ENCODE data around the gene FXYD1. TPM values are rescaled to one million over a fixed set of nuclear protein-coding genes. Genes with fewer than 3 reads are reported as not detected.

FXYD1 gene
- polyA plus RNA-seq, 2 of the 4 experiments (the other 2 are of a cell fraction): not detected

DNA sequence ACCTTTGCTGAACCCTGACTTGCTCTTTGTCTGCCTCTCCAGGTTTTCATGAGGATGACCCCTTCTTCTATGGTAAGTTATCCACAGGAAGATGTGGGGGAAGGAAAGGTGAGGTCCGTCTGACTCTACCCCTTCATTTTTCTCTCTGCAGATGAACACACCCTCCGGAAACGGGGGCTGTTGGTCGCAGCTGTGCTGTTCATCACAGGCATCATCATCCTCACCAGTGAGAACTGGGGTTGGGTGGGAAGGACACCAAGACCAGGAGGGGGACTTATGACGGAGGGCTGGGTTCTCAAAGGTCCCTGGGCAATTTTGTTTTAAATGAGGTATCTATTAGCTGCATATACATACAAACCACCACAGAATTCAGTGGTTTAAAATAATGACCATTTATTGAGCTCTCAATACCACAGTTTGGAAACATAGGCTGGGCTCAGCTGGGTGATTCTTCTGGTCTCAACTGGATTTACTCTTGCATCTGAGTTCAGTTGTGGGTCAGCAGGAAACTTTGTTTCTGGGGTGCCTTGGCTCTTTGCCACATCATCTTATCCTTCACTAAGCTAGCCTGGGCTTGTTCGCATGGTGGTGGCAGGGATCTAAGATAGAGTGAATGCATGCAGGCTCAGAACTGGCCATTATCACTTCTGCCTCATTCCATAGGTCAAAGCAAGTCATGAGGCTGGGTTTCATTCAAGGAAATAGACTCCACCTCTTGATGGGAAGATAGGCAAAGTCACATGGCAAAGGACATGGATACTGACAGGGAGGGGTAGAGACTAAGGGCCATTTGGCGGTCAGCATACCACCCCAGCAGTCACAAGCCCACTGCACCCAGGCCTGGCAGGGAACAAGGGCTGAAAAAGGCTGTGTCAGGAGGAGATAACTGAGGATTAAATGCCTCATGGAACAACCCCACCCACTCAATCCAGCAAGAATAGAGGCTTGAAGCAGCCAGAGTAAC lies 27.8 kb downstream of the FXYD1 start:
- CTCF ChIA-PET: interaction anchor here (0.6 to 1.7 kb wide), 5 partner anchors 8 to 92 kb away, joined by 3 to 8 read pairs (median 4); partner anchors contain the start of genes FXYD5 and LGI4
- Histone ChIP-seq H3K27ac (no peak overlapping the region), H3K4me1 (0 out of 3 replicates have a peak, but pooled peaks cover 3% of the 10 kb centered on the region), H3K9me3 (peaks cover 50% of the 10 kb centered on the region), H3K4me2 (no peak overlapping the region), H3K4me3 (no peak overlapping the region)
- FAIRE-seq (no peak), ATAC-seq (no peak), DNase-seq (ENCODE audit: low read depth in 1 of 2, low spot score in 1 of 2) (no peak)
- 93% methylated on average over 7 of the region's 7 CpGs for WGBS (ENCODE audit: missing lambda C conversion rate)
- POLR2A ChIA-PET: no interaction called here
- no peak for TF ChIP-seq KDM5A (IDR thresholded peaks at IDR 0.05)
- TF ChIP-seq FOXS1 (CRISPR knock-in tag; IDR thresholded peaks at IDR 0.05): no peak
- TF ChIP-seq ZSCAN20 (CRISPR knock-in tag; IDR thresholded peaks at IDR 0.05): no peak
- TF ChIP-seq KDM1A (IDR thresholded peaks at IDR 0.05; ENCODE audit: low read depth): no peak
- no peak for TF ChIP-seq CBX2 (IDR thresholded peaks at IDR 0.05; ENCODE audit: borderline replicate concordance, low read depth)
- TF ChIP-seq, protein P1, sequence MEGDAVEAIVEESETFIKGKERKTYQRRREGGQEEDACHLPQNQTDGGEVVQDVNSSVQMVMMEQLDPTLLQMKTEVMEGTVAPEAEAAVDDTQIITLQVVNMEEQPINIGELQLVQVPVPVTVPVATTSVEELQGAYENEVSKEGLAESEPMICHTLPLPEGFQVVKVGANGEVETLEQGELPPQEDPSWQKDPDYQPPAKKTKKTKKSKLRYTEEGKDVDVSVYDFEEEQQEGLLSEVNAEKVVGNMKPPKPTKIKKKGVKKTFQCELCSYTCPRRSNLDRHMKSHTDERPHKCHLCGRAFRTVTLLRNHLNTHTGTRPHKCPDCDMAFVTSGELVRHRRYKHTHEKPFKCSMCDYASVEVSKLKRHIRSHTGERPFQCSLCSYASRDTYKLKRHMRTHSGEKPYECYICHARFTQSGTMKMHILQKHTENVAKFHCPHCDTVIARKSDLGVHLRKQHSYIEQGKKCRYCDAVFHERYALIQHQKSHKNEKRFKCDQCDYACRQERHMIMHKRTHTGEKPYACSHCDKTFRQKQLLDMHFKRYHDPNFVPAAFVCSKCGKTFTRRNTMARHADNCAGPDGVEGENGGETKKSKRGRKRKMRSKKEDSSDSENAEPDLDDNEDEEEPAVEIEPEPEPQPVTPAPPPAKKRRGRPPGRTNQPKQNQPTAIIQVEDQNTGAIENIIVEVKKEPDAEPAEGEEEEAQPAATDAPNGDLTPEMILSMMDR (IDR thresholded peaks at IDR 0.05): no peak
- TF ChIP-seq CBX8 (IDR thresholded peaks at IDR 0.05): no peak
- TF ChIP-seq SMC3 (IDR thresholded peaks at IDR 0.05): no peak
- TF ChIP-seq, protein P2, sequence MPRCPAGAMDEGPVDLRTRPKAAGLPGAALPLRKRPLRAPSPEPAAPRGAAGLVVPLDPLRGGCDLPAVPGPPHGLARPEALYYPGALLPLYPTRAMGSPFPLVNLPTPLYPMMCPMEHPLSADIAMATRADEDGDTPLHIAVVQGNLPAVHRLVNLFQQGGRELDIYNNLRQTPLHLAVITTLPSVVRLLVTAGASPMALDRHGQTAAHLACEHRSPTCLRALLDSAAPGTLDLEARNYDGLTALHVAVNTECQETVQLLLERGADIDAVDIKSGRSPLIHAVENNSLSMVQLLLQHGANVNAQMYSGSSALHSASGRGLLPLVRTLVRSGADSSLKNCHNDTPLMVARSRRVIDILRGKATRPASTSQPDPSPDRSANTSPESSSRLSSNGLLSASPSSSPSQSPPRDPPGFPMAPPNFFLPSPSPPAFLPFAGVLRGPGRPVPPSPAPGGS (IDR thresholded peaks at IDR 0.05): no peak
- TF ChIP-seq, protein P3, sequence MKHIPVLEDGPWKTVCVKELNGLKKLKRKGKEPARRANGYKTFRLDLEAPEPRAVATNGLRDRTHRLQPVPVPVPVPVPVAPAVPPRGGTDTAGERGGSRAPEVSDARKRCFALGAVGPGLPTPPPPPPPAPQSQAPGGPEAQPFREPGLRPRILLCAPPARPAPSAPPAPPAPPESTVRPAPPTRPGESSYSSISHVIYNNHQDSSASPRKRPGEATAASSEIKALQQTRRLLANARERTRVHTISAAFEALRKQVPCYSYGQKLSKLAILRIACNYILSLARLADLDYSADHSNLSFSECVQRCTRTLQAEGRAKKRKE (CRISPR knock-in tag; IDR thresholded peaks at IDR 0.05; ENCODE audit: low read depth): no peak
- TF ChIP-seq BHLHE40 (IDR thresholded peaks at IDR 0.05; ENCODE audit: low read depth, low read length): no peak
- TF ChIP-seq TP53 (CRISPR knock-in tag; IDR thresholded peaks at IDR 0.05): no peak
- no peak for TF ChIP-seq RFX5 (IDR thresholded peaks at IDR 0.05)
- no peak for TF ChIP-seq POLR2AphosphoS2 (conservative IDR thresholded peaks at IDR 0.05; ENCODE audit: low read length)
- TF ChIP-seq, protein P4, sequence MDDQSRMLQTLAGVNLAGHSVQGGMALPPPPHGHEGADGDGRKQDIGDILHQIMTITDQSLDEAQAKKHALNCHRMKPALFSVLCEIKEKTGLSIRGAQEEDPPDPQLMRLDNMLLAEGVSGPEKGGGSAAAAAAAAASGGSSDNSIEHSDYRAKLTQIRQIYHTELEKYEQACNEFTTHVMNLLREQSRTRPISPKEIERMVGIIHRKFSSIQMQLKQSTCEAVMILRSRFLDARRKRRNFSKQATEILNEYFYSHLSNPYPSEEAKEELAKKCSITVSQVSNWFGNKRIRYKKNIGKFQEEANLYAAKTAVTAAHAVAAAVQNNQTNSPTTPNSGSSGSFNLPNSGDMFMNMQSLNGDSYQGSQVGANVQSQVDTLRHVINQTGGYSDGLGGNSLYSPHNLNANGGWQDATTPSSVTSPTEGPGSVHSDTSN (IDR thresholded peaks at IDR 0.05): no peak
- no peak for TF ChIP-seq FOSL2 (IDR thresholded peaks at IDR 0.05)
- TF ChIP-seq FOSL2 (CRISPR knock-in tag; IDR thresholded peaks at IDR 0.05): no peak
- TF ChIP-seq HEYL (CRISPR knock-in tag; IDR thresholded peaks at IDR 0.05): no peak
- no peak for TF ChIP-seq HOXB13 (CRISPR knock-in tag; IDR thresholded peaks at IDR 0.05; ENCODE audit: low read depth)
- no peak for TF ChIP-seq MYC (IDR thresholded peaks at IDR 0.05; ENCODE audit: borderline replicate concordance, low read length)
- TF ChIP-seq MAZ (IDR thresholded peaks at IDR 0.05; ENCODE audit: borderline replicate concordance, low read depth, low read length): no peak

Measured in A549 (cell line).